ENCODE results near the gene MSTN. TPM values are rescaled to one million over a fixed set of nuclear protein-coding genes. Genes with fewer than 3 reads are reported as not detected.

MSTN gene
- total RNA-seq, 4 donors from 2014 or later, result 0.13 to 0.21 (median 0.19) TPM; not detected in 1

DNA sequence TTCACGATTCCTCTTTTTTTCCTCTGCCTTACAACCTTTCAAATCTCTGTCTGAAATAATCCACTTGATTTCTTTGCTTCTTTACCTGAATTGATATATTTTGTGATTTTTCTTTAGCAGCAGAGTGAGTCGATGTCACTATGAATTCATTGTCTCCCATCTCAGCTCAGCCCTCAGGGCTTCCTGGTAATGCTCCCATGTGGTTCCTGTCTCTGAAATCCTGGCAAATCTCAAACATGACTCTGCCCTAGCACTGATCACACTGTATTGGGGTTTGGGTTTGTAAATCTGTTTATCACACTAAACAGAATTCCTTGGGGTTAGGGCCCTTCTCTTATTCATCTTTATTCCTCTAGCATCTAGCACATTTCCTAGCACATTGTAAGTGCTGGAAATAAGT lies 43.0 kb upstream of the MSTN start:
- DNase-seq, result no peak
- H3K9me3 ChIP-seq, result no peaks in the 10 kb centered on the region
- 40 to 49% methylated on average over 2 of the region's 2 CpGs for WGBS, 2 donors
- H3K27ac ChIP-seq, result no peak overlapping the region
- intact Hi-C loops (cut with DNase I), result no loop called here
- no peak overlapping the region for H3K4me3 ChIP-seq
- TF ChIP-seq POLR2A (IDR thresholded peaks at IDR 0.05), result no peak
- TF ChIP-seq, protein P1, sequence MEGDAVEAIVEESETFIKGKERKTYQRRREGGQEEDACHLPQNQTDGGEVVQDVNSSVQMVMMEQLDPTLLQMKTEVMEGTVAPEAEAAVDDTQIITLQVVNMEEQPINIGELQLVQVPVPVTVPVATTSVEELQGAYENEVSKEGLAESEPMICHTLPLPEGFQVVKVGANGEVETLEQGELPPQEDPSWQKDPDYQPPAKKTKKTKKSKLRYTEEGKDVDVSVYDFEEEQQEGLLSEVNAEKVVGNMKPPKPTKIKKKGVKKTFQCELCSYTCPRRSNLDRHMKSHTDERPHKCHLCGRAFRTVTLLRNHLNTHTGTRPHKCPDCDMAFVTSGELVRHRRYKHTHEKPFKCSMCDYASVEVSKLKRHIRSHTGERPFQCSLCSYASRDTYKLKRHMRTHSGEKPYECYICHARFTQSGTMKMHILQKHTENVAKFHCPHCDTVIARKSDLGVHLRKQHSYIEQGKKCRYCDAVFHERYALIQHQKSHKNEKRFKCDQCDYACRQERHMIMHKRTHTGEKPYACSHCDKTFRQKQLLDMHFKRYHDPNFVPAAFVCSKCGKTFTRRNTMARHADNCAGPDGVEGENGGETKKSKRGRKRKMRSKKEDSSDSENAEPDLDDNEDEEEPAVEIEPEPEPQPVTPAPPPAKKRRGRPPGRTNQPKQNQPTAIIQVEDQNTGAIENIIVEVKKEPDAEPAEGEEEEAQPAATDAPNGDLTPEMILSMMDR (IDR thresholded peaks at IDR 0.05), result no peak
- no peaks in the 10 kb centered on the region for H3K36me3 ChIP-seq
- H3K27me3 ChIP-seq, result no peaks in the 10 kb centered on the region
- peaks cover 0 to 1% (median 0%) of the 10 kb centered on the region in 3 donors for H3K4me1 ChIP-seq

DNA sequence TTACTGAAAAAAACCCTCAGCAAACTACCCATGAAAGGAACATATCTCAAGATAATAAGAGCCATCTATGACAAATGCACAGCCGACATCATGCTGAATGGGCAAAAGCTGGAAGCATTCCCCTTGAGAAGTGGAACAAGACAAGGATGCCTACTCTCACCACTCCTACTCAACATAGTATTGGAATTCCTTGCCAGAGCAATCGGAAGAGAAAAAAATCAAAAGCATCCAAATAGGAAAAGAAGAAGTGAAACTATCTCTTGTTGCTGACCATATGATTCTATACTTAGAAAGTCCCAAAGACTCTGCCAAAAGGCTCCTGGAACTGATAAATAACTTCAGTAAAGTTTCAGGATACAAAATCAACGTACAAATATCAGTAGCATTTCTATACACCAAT lies 40.6 kb upstream of the MSTN start:
- H3K27me3 ChIP-seq, result no peaks in the 10 kb centered on the region
- 80 to 90% methylated on average over 3 of the region's 3 CpGs for WGBS, 2 donors
- intact Hi-C loops (cut with DNase I), result no loop called here
- no peak for TF ChIP-seq POLR2A (IDR thresholded peaks at IDR 0.05)
- TF ChIP-seq, protein P1 (IDR thresholded peaks at IDR 0.05), result no peak
- H3K4me3 ChIP-seq, result no peak overlapping the region
- no peaks in the 10 kb centered on the region for H3K36me3 ChIP-seq
- no peak for DNase-seq
- no peak overlapping the region for H3K27ac ChIP-seq
- no peaks in the 10 kb centered on the region for H3K9me3 ChIP-seq
- H3K4me1 ChIP-seq, result peaks cover 0 to 12% (median 0%) of the 10 kb centered on the region in 3 donors

DNA sequence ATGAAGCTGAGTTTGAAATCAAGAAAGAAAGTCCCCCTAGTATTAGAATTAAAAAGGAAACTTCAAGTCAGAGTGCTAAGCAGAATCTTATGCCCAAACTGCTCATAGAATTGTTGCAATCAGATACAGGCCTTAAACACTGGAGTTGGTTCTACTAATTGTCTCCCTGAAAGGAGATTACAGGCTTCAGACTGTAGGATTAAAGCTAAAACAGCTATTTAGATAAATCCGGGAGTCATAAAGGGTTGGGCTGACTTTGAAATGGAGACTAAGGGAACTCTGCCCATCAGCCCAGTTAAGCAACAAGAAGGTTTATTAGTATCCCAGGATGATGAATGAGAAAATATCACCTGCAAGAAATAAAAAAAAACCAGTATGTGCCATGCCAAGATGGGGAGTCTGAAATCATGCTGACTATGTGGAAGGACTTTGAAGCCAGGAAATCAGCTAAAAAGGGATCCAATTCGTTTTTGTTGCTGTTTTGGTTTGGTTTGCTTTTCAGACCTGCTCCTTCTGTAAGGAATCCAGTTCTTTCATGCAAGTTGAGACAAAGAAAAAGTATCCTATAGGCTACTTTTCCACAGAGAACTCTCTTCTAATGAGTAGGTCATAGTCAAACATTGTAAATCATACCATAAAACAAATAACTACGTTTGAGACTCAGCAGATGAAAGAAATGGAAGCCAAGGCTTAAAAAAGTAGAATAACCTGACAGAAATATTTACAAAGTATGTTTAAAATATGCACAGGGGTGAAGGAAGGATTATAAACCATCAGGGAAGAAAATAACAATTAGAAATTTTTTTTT lies 37.6 kb upstream of the MSTN start:
- no peak for TF ChIP-seq POLR2A (IDR thresholded peaks at IDR 0.05)
- TF ChIP-seq, protein P1 (IDR thresholded peaks at IDR 0.05), result no peak

DNA sequence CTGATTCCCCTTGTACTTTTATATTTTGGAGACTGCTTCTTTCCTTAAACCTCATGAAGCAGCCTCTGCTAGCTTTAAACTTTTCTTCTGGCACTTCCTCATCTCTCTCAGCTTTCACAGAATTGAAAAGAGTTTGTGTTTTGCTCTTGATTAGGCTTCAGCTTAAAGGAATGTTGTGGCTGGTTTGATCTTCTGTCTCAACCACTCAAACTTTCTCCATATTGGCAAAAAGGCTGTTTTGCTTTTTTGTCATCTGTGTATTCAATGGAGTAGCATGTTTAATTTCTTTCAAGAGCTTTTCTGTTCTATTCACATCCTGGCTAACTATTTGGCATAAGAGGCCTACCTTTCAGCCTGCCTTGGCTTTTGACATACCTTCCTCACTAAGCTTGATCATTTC lies 36.3 kb upstream of the MSTN start:
- no peak for TF ChIP-seq POLR2A (IDR thresholded peaks at IDR 0.05)
- TF ChIP-seq, protein P1 (IDR thresholded peaks at IDR 0.05), result no peak
- peaks cover 0 to 12% (median 0%) of the 10 kb centered on the region in 3 donors for H3K4me1 ChIP-seq
- DNase-seq, result no peak
- H3K27me3 ChIP-seq, result no peaks in the 10 kb centered on the region
- H3K27ac ChIP-seq, result no peak overlapping the region
- no peaks in the 10 kb centered on the region for H3K9me3 ChIP-seq
- H3K36me3 ChIP-seq, result no peaks in the 10 kb centered on the region
- no peak overlapping the region for H3K4me3 ChIP-seq
- intact Hi-C loops (cut with DNase I), result no loop called here

More for the DNA sequence above, 37.6 kb upstream of the MSTN start:
- Histone ChIP-seq H3K36me3 (no peaks in the 10 kb centered on the region), H3K4me3 (no peak overlapping the region), H3K27ac (no peak overlapping the region), H3K9me3 (no peaks in the 10 kb centered on the region), H3K27me3 (no peaks in the 10 kb centered on the region), H3K4me1 (peaks cover 0 to 12% (median 0%) of the 10 kb centered on the region in 3 donors)
- intact Hi-C loops (cut with DNase I), result no loop called here
- 23 to 31% methylated on average over 3 of the region's 3 CpGs for WGBS, 2 donors
- DNase-seq, result no peak

DNA sequence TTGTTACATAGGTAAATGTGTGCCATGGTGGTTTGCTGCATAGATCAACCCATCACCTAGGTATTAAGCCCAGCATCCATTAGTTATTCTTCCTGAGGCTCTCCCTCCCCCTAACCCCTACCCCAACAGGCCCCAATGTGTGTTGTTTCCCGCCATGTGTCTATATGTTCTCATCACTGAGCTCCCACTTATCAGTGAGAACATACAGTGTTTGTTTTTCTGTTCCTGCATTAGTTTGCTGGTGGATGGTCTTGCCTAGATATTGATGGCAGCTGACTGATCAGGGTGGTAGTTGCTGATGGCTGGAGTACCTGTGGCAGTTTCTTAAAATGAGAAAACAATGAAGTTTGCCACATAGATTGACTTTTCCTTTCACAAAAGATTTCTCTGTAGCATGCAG lies 34.6 kb upstream of the MSTN start:
- Histone ChIP-seq H3K4me3 (no peak overlapping the region), H3K9me3 (no peaks in the 10 kb centered on the region), H3K27ac (no peak overlapping the region), H3K36me3 (no peaks in the 10 kb centered on the region), H3K4me1 (peaks cover 0 to 12% (median 0%) of the 10 kb centered on the region in 3 donors), H3K27me3 (no peaks in the 10 kb centered on the region)
- no peak for DNase-seq
- intact Hi-C loops (cut with DNase I), result no loop called here
- 100% methylated on average over 1 of the region's 1 CpG; no CpG with 5 or more reads in 1 of the 2 donors for WGBS, 2 donors
- no peak for TF ChIP-seq POLR2A (IDR thresholded peaks at IDR 0.05)
- TF ChIP-seq, protein P1 (IDR thresholded peaks at IDR 0.05), result no peak
